Kidney capillary endothelial cell (primary cell): ENCODE data around the gene TUBGCP3.
"Not testable (repeated sequence)": the region's sequence is repeated elsewhere in the genome, so short reads cannot be mapped to it uniquely, and the experiment has no call there.

Experiments used
- DNase-seq: peaks from one replicate; pipeline ENCODE4 v3.0.0-alpha.2; 2018; ENCODE audit warnings: low spot score

Gene TUBGCP3

GRCh38 chr13:112579310-112579843, 8.6 kb downstream of the TUBGCP3 start:
- DNase-seq = no peak

GRCh38 chr13:112576768-112577167, 11.2 kb downstream of the TUBGCP3 start:
- DNase-seq = no peak

GRCh38 chr13:112576191-112576590, 11.8 kb downstream of the TUBGCP3 start:
- no peak for DNase-seq

- no peak for DNase-seq
These were observed 12.3 kb downstream of the TUBGCP3 start for GRCh38 chr13:112575675-112576074.

- no peak for DNase-seq
These were observed 12.9 kb downstream of the TUBGCP3 start for GRCh38 chr13:112574834-112575613.

- peak; percentile 65 for DNase-seq
These were observed 13.5 kb downstream of the TUBGCP3 start for GRCh38 chr13:112574416-112574815.

GRCh38 chr13:112573710-112574109, 14.2 kb downstream of the TUBGCP3 start:
- no peak for DNase-seq

- no peak for DNase-seq
These were observed 15.6 kb downstream of the TUBGCP3 start for GRCh38 chr13:112572366-112572765.

GRCh38 chr13:112569821-112570220, 18.1 kb downstream of the TUBGCP3 start:
- DNase-seq = no peak

- DNase-seq = no peak
These were observed 20.6 kb downstream of the TUBGCP3 start for GRCh38 chr13:112567161-112567862.

GRCh38 chr13:112562786-112563383, 25.1 kb downstream of the TUBGCP3 start:
- no peak for DNase-seq

- DNase-seq = no peak
These were observed 25.7 kb downstream of the TUBGCP3 start for GRCh38 chr13:112562254-112562653.

- DNase-seq = peak; percentile 33
These were observed 26.5 kb downstream of the TUBGCP3 start for GRCh38 chr13:112561478-112561877.

- DNase-seq = no peak
These were observed 29.1 kb downstream of the TUBGCP3 start for GRCh38 chr13:112558696-112559418.

- no peak for DNase-seq
These were observed 31.4 kb downstream of the TUBGCP3 start for GRCh38 chr13:112556600-112556999.

- DNase-seq = no peak
These were observed 33.6 kb downstream of the TUBGCP3 start for GRCh38 chr13:112554214-112554850.

GRCh38 chr13:112548975-112549374, 39.0 kb downstream of the TUBGCP3 start:
- not testable (repeated sequence) for DNase-seq

GRCh38 chr13:112545856-112546255, 42.1 kb downstream of the TUBGCP3 start:
- peak; percentile 26 for DNase-seq

GRCh38 chr13:112532837-112533745, 54.9 kb downstream of the TUBGCP3 start:
- DNase-seq = no peak

GRCh38 chr13:112531263-112531794, 56.6 kb downstream of the TUBGCP3 start:
- DNase-seq = no peak
